PFSK-1 (cell line): Measurements from ENCODE around the gene AFF2.

Experiments used
- FOXP2 ChIP-seq: optimal IDR thresholded peaks from 2 replicates; pipeline ENCODE3; 2011; ENCODE audit warnings: borderline replicate concordance, control low read depth, inconsistent platforms; ENCODE audit not compliant: insufficient read depth; ENCODE audit errors: extremely low read length, extremely low read depth
- POLR2AphosphoS5 ChIP-seq: IDR thresholded peaks from 2 replicates; pipeline ENCODE4 v1.6.1; 2012; ENCODE audit warnings: low read depth, mild to moderate bottlenecking, control low read depth, low read length, moderate library complexity
- SIN3A ChIP-seq: IDR thresholded peaks from 2 replicates; pipeline ENCODE4 v1.6.1; 2012; ENCODE audit warnings: mild to moderate bottlenecking, low read length, moderate library complexity, borderline replicate concordance; ENCODE audit not compliant: insufficient read depth
- TAF1 ChIP-seq: IDR thresholded peaks from 2 replicates; pipeline ENCODE4 v1.6.1; 2012; ENCODE audit warnings: low read length, control low read depth, borderline replicate concordance; ENCODE audit not compliant: insufficient read depth
- TF ChIP-seq, protein P1 (sequence below), 2 experiments: IDR thresholded peaks; 2 replicates each; pipeline versions ENCODE4 v1.6.1 to v1.8.0; 2011 to 2012; ENCODE audit warnings: low read depth in 2 of 2, low read length in 2 of 2, control low read depth in 1 of 2, inconsistent platforms in 1 of 2, mild to moderate bottlenecking in 1 of 2, moderate library complexity in 1 of 2; ENCODE audit not compliant: insufficient read depth in 1 of 2

- TF ChIP-seq, protein P1, sequence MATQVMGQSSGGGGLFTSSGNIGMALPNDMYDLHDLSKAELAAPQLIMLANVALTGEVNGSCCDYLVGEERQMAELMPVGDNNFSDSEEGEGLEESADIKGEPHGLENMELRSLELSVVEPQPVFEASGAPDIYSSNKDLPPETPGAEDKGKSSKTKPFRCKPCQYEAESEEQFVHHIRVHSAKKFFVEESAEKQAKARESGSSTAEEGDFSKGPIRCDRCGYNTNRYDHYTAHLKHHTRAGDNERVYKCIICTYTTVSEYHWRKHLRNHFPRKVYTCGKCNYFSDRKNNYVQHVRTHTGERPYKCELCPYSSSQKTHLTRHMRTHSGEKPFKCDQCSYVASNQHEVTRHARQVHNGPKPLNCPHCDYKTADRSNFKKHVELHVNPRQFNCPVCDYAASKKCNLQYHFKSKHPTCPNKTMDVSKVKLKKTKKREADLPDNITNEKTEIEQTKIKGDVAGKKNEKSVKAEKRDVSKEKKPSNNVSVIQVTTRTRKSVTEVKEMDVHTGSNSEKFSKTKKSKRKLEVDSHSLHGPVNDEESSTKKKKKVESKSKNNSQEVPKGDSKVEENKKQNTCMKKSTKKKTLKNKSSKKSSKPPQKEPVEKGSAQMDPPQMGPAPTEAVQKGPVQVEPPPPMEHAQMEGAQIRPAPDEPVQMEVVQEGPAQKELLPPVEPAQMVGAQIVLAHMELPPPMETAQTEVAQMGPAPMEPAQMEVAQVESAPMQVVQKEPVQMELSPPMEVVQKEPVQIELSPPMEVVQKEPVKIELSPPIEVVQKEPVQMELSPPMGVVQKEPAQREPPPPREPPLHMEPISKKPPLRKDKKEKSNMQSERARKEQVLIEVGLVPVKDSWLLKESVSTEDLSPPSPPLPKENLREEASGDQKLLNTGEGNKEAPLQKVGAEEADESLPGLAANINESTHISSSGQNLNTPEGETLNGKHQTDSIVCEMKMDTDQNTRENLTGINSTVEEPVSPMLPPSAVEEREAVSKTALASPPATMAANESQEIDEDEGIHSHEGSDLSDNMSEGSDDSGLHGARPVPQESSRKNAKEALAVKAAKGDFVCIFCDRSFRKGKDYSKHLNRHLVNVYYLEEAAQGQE (IDR thresholded peaks at IDR 0.05; ENCODE audit: insufficient read depth in 1 of 2, low read depth in 2 of 2, low read length in 2 of 2): no peak
- TF ChIP-seq POLR2AphosphoS5 (no peak), TAF1 (no peak), SIN3A (no peak), FOXP2 (no peak)
Observed at GRCh38 chrX:148555571-148556243, 55.3 kb downstream of the AFF2 start.
